ENCODE data around the gene TTC23L. TPM values are rescaled to one million over a fixed set of nuclear protein-coding genes. Genes with fewer than 3 reads are reported as not detected.

TTC23L gene
- total RNA-seq, 1 experiment from 2014 or later = 1.9 TPM

DNA sequence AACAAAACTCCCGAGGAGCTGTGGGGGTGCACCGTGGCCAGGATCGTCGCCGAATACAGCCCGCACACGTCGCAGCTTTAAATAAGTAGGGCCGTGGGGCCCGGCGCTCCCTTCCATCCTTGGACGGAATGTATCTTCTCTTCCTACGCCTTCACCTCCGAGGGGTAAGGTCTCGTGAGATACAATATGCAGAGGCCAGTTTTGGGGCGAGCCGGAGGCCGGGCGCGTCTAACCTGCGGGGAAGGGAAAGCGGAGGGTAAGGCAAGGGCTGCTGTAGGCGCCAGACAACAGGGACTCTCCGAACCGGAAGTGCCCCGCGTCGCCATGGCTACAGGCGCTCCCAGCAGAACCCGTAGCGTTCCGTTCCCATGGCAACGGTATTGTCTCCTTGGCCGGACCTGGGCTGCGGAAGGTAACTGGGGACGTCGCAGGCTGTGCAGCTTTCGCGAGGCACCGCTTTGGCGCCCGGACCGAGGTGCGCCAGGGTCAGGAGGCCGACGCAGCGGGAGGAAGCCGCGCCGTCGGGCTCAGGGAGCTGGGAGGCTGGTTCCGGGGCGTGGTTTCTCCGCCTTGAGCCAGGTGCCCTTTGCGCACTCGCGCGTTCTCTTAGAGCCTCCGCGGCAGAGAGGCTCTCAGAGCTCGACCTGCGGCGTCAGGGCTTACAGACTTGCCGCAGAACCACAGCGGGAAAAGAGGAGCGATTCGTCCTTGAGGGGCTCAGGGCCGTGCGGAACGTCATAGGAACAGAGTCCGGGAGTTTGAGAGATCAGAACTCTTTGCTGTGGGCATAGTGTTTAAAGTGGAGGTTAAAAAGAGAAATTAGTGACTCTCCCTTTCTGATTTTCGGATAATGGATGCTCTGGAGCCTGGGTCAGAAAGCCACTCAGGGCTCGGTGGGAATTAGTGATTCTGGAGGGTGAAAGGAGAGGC lies at the start of gene TTC23L (continued):
- TF ChIP-seq, protein P1, sequence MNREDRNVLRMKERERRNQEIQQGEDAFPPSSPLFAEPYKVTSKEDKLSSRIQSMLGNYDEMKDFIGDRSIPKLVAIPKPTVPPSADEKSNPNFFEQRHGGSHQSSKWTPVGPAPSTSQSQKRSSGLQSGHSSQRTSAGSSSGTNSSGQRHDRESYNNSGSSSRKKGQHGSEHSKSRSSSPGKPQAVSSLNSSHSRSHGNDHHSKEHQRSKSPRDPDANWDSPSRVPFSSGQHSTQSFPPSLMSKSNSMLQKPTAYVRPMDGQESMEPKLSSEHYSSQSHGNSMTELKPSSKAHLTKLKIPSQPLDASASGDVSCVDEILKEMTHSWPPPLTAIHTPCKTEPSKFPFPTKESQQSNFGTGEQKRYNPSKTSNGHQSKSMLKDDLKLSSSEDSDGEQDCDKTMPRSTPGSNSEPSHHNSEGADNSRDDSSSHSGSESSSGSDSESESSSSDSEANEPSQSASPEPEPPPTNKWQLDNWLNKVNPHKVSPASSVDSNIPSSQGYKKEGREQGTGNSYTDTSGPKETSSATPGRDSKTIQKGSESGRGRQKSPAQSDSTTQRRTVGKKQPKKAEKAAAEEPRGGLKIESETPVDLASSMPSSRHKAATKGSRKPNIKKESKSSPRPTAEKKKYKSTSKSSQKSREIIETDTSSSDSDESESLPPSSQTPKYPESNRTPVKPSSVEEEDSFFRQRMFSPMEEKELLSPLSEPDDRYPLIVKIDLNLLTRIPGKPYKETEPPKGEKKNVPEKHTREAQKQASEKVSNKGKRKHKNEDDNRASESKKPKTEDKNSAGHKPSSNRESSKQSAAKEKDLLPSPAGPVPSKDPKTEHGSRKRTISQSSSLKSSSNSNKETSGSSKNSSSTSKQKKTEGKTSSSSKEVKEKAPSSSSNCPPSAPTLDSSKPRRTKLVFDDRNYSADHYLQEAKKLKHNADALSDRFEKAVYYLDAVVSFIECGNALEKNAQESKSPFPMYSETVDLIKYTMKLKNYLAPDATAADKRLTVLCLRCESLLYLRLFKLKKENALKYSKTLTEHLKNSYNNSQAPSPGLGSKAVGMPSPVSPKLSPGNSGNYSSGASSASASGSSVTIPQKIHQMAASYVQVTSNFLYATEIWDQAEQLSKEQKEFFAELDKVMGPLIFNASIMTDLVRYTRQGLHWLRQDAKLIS (CRISPR knock-in tag; IDR thresholded peaks at IDR 0.05; ENCODE audit: borderline replicate concordance) = peak; percentile 82; the same call in 1 of the 2 replicates
- TF ChIP-seq SOX15 (CRISPR knock-in tag; IDR thresholded peaks at IDR 0.05) (no peak), TEAD1 (CRISPR knock-in tag; IDR thresholded peaks at IDR 0.05) (no peak), NFATC4 (CRISPR knock-in tag; IDR thresholded peaks at IDR 0.05) (no peak), AR (CRISPR knock-in tag; IDR thresholded peaks at IDR 0.05) (no peak), ZNF423 (CRISPR knock-in tag; IDR thresholded peaks at IDR 0.05) (no peak), ETV6 (CRISPR knock-in tag; IDR thresholded peaks at IDR 0.05) (peak; percentile 92), ZNF396 (CRISPR knock-in tag; IDR thresholded peaks at IDR 0.05; ENCODE audit: borderline replicate concordance) (no peak), TEAD4 (CRISPR knock-in tag; IDR thresholded peaks at IDR 0.05) (no peak), ZMAT4 (CRISPR knock-in tag; IDR thresholded peaks at IDR 0.05) (no peak), ZBTB21 (CRISPR knock-in tag; IDR thresholded peaks at IDR 0.05; ENCODE audit: borderline replicate concordance) (0 out of 2 replicates have a peak, but pooled peaks have one; percentile 58), FOXJ3 (CRISPR knock-in tag; IDR thresholded peaks at IDR 0.05; ENCODE audit: borderline replicate concordance) (no peak), ZNF671 (CRISPR knock-in tag; IDR thresholded peaks at IDR 0.05) (no peak), EMX1 (CRISPR knock-in tag; IDR thresholded peaks at IDR 0.05) (no peak), ZNF416 (CRISPR knock-in tag; IDR thresholded peaks at IDR 0.05) (no peak; the same call in 1 of the 2 replicates), NR2C2 (CRISPR knock-in tag; IDR thresholded peaks at IDR 0.05) (no peak), NR1H2 (CRISPR knock-in tag; IDR thresholded peaks at IDR 0.05) (no peak), ATF1 (CRISPR knock-in tag; IDR thresholded peaks at IDR 0.05) (no peak), GTF2I (CRISPR knock-in tag; conservative IDR thresholded peaks at IDR 0.05) (no peak), IRF1 (CRISPR knock-in tag; IDR thresholded peaks at IDR 0.05) (no peak)
- TF ChIP-seq, protein P2, sequence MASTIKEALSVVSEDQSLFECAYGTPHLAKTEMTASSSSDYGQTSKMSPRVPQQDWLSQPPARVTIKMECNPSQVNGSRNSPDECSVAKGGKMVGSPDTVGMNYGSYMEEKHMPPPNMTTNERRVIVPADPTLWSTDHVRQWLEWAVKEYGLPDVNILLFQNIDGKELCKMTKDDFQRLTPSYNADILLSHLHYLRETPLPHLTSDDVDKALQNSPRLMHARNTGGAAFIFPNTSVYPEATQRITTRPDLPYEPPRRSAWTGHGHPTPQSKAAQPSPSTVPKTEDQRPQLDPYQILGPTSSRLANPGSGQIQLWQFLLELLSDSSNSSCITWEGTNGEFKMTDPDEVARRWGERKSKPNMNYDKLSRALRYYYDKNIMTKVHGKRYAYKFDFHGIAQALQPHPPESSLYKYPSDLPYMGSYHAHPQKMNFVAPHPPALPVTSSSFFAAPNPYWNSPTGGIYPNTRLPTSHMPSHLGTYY (CRISPR knock-in tag; IDR thresholded peaks at IDR 0.05) = no peak
- TF ChIP-seq, protein P3, sequence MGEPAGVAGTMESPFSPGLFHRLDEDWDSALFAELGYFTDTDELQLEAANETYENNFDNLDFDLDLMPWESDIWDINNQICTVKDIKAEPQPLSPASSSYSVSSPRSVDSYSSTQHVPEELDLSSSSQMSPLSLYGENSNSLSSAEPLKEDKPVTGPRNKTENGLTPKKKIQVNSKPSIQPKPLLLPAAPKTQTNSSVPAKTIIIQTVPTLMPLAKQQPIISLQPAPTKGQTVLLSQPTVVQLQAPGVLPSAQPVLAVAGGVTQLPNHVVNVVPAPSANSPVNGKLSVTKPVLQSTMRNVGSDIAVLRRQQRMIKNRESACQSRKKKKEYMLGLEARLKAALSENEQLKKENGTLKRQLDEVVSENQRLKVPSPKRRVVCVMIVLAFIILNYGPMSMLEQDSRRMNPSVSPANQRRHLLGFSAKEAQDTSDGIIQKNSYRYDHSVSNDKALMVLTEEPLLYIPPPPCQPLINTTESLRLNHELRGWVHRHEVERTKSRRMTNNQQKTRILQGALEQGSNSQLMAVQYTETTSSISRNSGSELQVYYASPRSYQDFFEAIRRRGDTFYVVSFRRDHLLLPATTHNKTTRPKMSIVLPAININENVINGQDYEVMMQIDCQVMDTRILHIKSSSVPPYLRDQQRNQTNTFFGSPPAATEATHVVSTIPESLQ (CRISPR knock-in tag; IDR thresholded peaks at IDR 0.05) = no peak
- TF ChIP-seq, protein P4, sequence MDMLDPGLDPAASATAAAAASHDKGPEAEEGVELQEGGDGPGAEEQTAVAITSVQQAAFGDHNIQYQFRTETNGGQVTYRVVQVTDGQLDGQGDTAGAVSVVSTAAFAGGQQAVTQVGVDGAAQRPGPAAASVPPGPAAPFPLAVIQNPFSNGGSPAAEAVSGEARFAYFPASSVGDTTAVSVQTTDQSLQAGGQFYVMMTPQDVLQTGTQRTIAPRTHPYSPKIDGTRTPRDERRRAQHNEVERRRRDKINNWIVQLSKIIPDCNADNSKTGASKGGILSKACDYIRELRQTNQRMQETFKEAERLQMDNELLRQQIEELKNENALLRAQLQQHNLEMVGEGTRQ (CRISPR knock-in tag; IDR thresholded peaks at IDR 0.05) = peak; percentile 51; the same call in 1 of the 2 replicates
- TF ChIP-seq, protein P5, sequence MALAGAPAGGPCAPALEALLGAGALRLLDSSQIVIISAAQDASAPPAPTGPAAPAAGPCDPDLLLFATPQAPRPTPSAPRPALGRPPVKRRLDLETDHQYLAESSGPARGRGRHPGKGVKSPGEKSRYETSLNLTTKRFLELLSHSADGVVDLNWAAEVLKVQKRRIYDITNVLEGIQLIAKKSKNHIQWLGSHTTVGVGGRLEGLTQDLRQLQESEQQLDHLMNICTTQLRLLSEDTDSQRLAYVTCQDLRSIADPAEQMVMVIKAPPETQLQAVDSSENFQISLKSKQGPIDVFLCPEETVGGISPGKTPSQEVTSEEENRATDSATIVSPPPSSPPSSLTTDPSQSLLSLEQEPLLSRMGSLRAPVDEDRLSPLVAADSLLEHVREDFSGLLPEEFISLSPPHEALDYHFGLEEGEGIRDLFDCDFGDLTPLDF (CRISPR knock-in tag; IDR thresholded peaks at IDR 0.05) = no peak
- TF ChIP-seq, protein P6, sequence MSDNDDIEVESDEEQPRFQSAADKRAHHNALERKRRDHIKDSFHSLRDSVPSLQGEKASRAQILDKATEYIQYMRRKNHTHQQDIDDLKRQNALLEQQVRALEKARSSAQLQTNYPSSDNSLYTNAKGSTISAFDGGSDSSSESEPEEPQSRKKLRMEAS (CRISPR knock-in tag; IDR thresholded peaks at IDR 0.05) = peak; percentile 93
